PFSK-1 (cell line): ENCODE data around the gene FAM186B.

Experiments
- FOXP2 ChIP-seq: optimal IDR thresholded peaks from 2 replicates; pipeline ENCODE3; 2011; ENCODE audit warnings: borderline replicate concordance, control low read depth, inconsistent platforms; ENCODE audit not compliant: insufficient read depth; ENCODE audit errors: extremely low read length, extremely low read depth
- POLR2AphosphoS5 ChIP-seq: IDR thresholded peaks from 2 replicates; pipeline ENCODE4 v1.6.1; 2012; ENCODE audit warnings: low read depth, mild to moderate bottlenecking, control low read depth, low read length, moderate library complexity
- REST ChIP-seq, 2 experiments: IDR thresholded peaks; 2 replicates each; pipeline versions ENCODE4 v1.6.1 to v1.8.0; 2011 to 2012; ENCODE audit warnings: low read depth in 2 of 2, low read length in 2 of 2, control low read depth in 1 of 2, inconsistent platforms in 1 of 2, mild to moderate bottlenecking in 1 of 2, moderate library complexity in 1 of 2; ENCODE audit not compliant: insufficient read depth in 1 of 2
- SIN3A ChIP-seq: IDR thresholded peaks from 2 replicates; pipeline ENCODE4 v1.6.1; 2012; ENCODE audit warnings: mild to moderate bottlenecking, low read length, moderate library complexity, borderline replicate concordance; ENCODE audit not compliant: insufficient read depth
- TAF1 ChIP-seq: IDR thresholded peaks from 2 replicates; pipeline ENCODE4 v1.6.1; 2012; ENCODE audit warnings: low read length, control low read depth, borderline replicate concordance; ENCODE audit not compliant: insufficient read depth

Gene FAM186B

GRCh38 chr12:49649445-49649844 is 44.0 kb upstream of the FAM186B start:
- TF ChIP-seq POLR2AphosphoS5 (no peak), REST (IDR thresholded peaks at IDR 0.05; ENCODE audit: insufficient read depth in 1 of 2, low read depth in 2 of 2, low read length in 2 of 2) (no peak), TAF1 (no peak)

GRCh38 chr12:49648712-49649003 is 43.2 kb upstream of the FAM186B start:
- TF ChIP-seq POLR2AphosphoS5, result no peak
- TF ChIP-seq SIN3A, result no peak
- no peak for TF ChIP-seq FOXP2
- no peak for TF ChIP-seq REST (IDR thresholded peaks at IDR 0.05; ENCODE audit: insufficient read depth in 1 of 2, low read depth in 2 of 2, low read length in 2 of 2)
- no peak for TF ChIP-seq TAF1

DNA sequence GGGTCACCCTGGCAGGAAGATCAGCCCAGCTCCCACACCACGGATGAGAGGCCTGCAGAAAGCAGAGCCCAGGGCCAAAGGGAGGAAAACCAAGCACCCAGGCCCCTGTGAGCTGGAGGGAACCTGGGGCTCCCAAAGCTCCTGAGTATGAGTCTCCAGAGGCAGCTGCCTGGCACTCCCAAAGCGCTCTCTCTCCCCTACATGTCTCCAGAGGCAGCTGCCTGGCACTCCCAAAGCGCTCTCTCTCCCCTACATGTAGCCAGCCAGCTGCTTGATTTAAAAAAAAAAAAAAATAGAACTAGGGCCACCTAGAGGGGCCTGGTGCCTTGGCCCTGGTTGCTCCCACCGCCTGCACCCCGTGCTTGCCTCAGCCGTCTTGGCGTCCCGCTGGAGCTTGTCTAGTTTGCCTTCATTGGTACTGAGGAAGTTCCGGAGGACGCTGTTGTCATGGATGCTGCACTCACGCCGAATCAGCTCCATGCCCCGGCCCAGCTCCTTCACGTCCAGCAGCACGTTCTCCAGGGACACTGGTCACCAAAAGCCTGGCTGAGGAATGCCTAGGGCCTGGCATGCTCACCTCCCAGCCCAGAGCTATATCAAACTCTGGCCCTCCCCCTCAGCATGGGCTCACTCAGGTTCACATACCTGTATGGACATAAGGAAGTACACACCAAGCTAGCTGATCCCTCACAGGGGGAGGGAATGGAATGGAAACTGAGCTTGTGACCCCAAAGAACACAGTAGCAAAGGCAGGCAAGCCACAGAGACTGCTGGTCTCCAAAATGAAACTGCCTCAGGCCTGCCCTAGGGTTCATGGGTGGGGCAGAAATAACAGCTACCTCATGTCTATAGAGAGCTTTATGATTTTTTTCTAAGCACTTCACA is 42.6 kb upstream of the FAM186B start:
- TF ChIP-seq FOXP2, result no peak
- TF ChIP-seq SIN3A, result no peak

DNA sequence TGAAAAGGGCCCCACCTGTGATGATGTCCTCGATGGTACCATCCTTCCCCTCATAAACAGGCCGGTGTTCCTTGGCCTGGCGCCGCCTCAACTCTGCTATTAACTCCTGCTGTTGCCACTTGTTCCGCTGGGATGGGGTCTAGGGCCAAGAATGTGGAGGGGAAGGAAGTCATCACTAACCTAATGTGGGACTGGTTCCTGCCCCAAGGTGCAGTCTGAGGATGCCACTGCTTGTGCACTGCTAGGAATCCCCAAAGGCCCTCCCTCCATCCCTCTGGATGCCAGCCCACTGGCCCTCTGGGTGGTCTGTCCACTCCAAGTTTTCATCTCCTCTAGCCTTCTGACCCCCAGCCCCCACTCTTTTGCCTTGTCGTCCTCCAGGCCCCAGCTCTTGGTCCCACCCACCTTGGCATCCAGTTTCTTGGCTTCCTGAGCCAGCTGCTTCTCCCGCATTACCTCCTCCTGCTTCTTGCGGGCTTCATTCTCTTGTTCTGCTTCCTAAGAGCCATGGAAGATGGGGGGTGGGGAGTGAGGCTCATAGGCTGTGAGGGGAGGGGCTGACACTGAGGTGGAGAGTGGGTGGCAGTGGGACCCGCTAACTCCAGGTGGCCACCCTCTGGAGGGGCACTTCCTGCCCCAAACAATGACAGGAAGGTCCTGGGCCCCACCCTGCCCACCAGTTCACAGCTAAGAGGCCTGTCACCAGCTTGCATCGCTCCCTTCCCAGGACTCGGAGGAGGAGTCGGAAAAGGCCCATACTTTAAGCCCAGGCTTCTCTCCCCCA is 41.6 kb upstream of the FAM186B start:
- TF ChIP-seq SIN3A (no peak), POLR2AphosphoS5 (no peak), FOXP2 (no peak), TAF1 (no peak)

DNA sequence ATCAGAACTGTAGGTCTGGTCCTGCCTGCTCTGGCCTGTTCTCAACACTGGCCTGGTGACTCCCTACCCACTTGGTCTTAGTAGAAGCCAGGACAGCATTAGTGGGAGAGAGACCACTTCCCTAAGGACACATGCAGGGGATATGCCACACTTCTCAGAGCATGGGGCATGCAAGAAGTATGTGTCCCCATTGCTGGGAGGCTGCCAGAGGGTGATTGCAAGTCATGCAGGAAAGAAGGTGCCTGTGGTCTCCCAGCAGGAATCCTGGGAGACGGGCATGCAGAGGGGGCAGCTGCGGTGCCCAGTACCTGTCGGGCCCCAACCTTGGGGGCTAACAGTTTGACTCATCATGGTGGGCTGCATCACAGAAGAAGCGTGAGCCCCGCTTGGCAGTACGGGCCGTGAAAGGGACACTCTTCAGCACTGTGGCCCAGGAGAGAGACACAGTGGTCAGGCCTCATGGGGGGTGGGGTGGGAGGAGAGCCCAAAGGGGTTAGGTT is 40.9 kb upstream of the FAM186B start:
- no peak for TF ChIP-seq POLR2AphosphoS5
- no peak for TF ChIP-seq FOXP2
- no peak for TF ChIP-seq SIN3A
- no peak for TF ChIP-seq REST (IDR thresholded peaks at IDR 0.05; ENCODE audit: insufficient read depth in 1 of 2, low read depth in 2 of 2, low read length in 2 of 2)
- no peak for TF ChIP-seq TAF1

GRCh38 chr12:49645146-49646039 is 40.0 kb upstream of the FAM186B start:
- TF ChIP-seq POLR2AphosphoS5 (no peak), TAF1 (no peak)

DNA sequence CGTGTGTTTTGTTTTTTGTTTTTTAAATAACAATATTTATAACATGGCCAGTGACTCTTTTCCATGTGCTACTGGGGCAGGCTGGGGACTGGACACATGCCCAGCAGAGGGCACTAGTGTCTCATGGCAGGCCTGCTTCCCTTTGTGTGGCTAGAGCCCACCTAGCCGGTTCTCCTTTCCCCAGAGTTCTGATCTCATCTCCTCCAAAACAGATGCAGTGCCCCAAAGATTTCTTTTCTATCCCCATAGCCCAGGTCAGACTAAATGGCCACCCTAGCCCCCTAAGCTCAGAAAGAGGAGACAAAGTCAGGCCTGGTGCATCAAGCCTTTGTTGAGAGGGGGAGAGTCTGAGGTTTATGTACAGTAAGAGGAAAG is 39.2 kb upstream of the FAM186B start:
- no peak for TF ChIP-seq POLR2AphosphoS5
- no peak for TF ChIP-seq FOXP2
- TF ChIP-seq TAF1, result no peak
- no peak for TF ChIP-seq SIN3A
- no peak for TF ChIP-seq REST (IDR thresholded peaks at IDR 0.05; ENCODE audit: insufficient read depth in 1 of 2, low read depth in 2 of 2, low read length in 2 of 2)
